ENCODE measurements around the gene RAMP1. TPM values are rescaled to one million over a fixed set of nuclear protein-coding genes. Genes with fewer than 3 reads are reported as not detected.

Gene RAMP1
- total and polyA plus RNA-seq, 2 of the 4 experiments (the other 2 are of a cell fraction), result 15.8 to 77.1 TPM

- H3K4me1 ChIP-seq (ENCODE audit: control insufficient read depth, insufficient read depth, low read length), result no peaks in the 10 kb centered on the region
- peaks cover 5% of the 10 kb centered on the region; the same call in 1 of the 2 replicates for H3K27me3 ChIP-seq (ENCODE audit: control insufficient read depth, insufficient read depth, low read length)
- WGBS, 2 experiments (ENCODE audit: extremely low coverage in 2 of 2, insufficient read length in 1 of 2), result 50% methylated on average over 2 of the region's 5 CpGs; no CpG with 5 or more reads in 1 of the 2 experiments
- no peak overlapping the region for H3K4me2 ChIP-seq (ENCODE audit: low read depth, low read length)
- peaks cover 20% of the 10 kb centered on the region for H3K9me3 ChIP-seq (ENCODE audit: control insufficient read depth, insufficient read depth, low read length)
- no peak for TF ChIP-seq CHD1 (IDR thresholded peaks at IDR 0.05; ENCODE audit: low read depth, low read length)
- no peak for TF ChIP-seq BHLHE40 (IDR thresholded peaks at IDR 0.05; ENCODE audit: low read depth, low read length)
- H3K14ac ChIP-seq (replicated peaks; ENCODE audit: low read depth, low read length), result no peak overlapping the region
- H3K4ac ChIP-seq (ENCODE audit: low read depth, low read length), result no peak overlapping the region
- BruUV-seq (replicated peaks), result no TSS peak
- H3K9me1 ChIP-seq (ENCODE audit: insufficient read depth, low read length), result 0 out of 2 replicates have a peak, but pooled peaks cover 4% of the 10 kb centered on the region
- H4K5ac ChIP-seq (ENCODE audit: low read depth, low read length), result no peak overlapping the region
- ATAC-seq (ENCODE audit: low read depth), result no peak
- H4K91ac ChIP-seq (ENCODE audit: insufficient read depth, low read depth, low read length), result no peak overlapping the region
- no peaks in the 10 kb centered on the region for H3K79me1 ChIP-seq (ENCODE audit: low read depth in 1 of 2, low read length in 2 of 2)
- H3K36me3 ChIP-seq (ENCODE audit: control insufficient read depth, insufficient read depth, low read length), result no peaks in the 10 kb centered on the region
- dilution Hi-C loops (cut with HindIII; ENCODE audit: low sequenced_read_pairs, unreplicated experiment) (no loop called here), intact Hi-C loops (cut with micrococcal nuclease) (no loop called here), in situ Hi-C loops (cut with MboI; ENCODE audit: low sequenced_read_pairs) (no loop called here)
- no peak for DNase-seq
- no peak overlapping the region for H2AFZ ChIP-seq (replicated peaks; ENCODE audit: low read length, poor library complexity)
- H3K23ac ChIP-seq (ENCODE audit: low read depth, low read length), result no peak overlapping the region
- H3K56ac ChIP-seq (ENCODE audit: extremely low read depth, insufficient read depth, low read length), result no peak overlapping the region
- H4K20me1 ChIP-seq (ENCODE audit: insufficient read depth, low read length), result no peaks in the 10 kb centered on the region
- no peak overlapping the region for H3K9ac ChIP-seq (ENCODE audit: low read depth, low read length)
- no peak overlapping the region for H2AK9ac ChIP-seq (replicated peaks; ENCODE audit: low read depth, low read length, poor library complexity)
- H2BK120ac ChIP-seq (ENCODE audit: low read depth, low read length), result no peak overlapping the region
- ChIA-PET POLR2A (ENCODE audit: unreplicated experiment) (no interaction called here), CTCF (no interaction called here)
- H2BK5ac ChIP-seq (ENCODE audit: low read depth, low read length, poor library complexity, severe bottlenecking), result no peak overlapping the region
- H2BK15ac ChIP-seq (ENCODE audit: low read depth, low read length), result no peak overlapping the region
- H3K4me3 ChIP-seq (ENCODE audit: insufficient read depth, low read depth, low read length), result no peak overlapping the region
- H3K27ac ChIP-seq (ENCODE audit: insufficient read depth, low read length), result no peak overlapping the region
- no peak overlapping the region for H2AK5ac ChIP-seq (ENCODE audit: low read depth, low read length)
- H2BK20ac ChIP-seq (ENCODE audit: low read depth, low read length), result no peak overlapping the region
- no peak overlapping the region for H3K18ac ChIP-seq (ENCODE audit: low read depth, low read length)
- no peak overlapping the region for H4K8ac ChIP-seq (ENCODE audit: low read depth in 2 of 2, low read length in 2 of 2)
Measured at GRCh38 chr2:237961637-237962036, 102.2 kb downstream of the RAMP1 start.

Small RNA genes within 50 kb of the gene (microRNA-seq; reads per million reads assigned to microRNA genes)
- gene RF00157 (ENCODE audit: insufficient read depth, insufficient read length), result not detected

Small RNA genes within 50 kb of the gene (small RNA-seq; reads per million reads assigned to genes)
- 0 reads per million in 5 experiments for gene RF00157

Other genes starting within 250 kb of the RAMP1 start
- 52.2 and 63.0 TPM in 2 replicates for gene LRRFIP1, start 232.0 kb upstream of the RAMP1 start, total RNA-seq (2012; rRNA removed)
- 47.4 and 54.4 TPM in 2 replicates for gene LRRFIP1, start 232.0 kb upstream of the RAMP1 start, polyA plus RNA-seq (2012; rRNA removed)
- gene RBM44, start 60.8 kb upstream of the RAMP1 start, total RNA-seq (2012; rRNA removed), result 0.18 and 0.28 TPM in 2 replicates
- 0.14 TPM in 2 replicates for gene RBM44, start 60.8 kb upstream of the RAMP1 start, polyA plus RNA-seq (2012; rRNA removed)
- 44.6 and 59.4 TPM in 2 replicates for gene UBE2F, start 107.4 kb downstream of the RAMP1 start, total RNA-seq (2012; rRNA removed)
- gene UBE2F, start 107.4 kb downstream of the RAMP1 start, polyA plus RNA-seq (2012; rRNA removed), result 53.5 and 59.8 TPM in 2 replicates
- 8.6 and 12.2 TPM in 2 replicates for gene SCLY, start 201.4 kb downstream of the RAMP1 start, total RNA-seq (2012; rRNA removed)
- gene SCLY, start 201.4 kb downstream of the RAMP1 start, polyA plus RNA-seq (2012; rRNA removed), result 10.5 and 11.5 TPM in 2 replicates
- gene ESPNL, start 240.7 kb downstream of the RAMP1 start, total RNA-seq (2012; rRNA removed), result 1.4 and 2.0 TPM in 2 replicates
- 2.0 and 2.6 TPM in 2 replicates for gene ESPNL, start 240.7 kb downstream of the RAMP1 start, polyA plus RNA-seq (2012; rRNA removed)